Gastrocnemius medialis (tissue), 4 donors: Measurements from ENCODE around the gene C1orf210.

Source experiments
- CTCF ChIP-seq, 5 experiments: fragments of 450-650 bp in 3 of 5; fragments of 200-600 bp in 2 of 5; sonication (generic) in 2 of 5; IDR thresholded peaks in 4 of 5; conservative IDR thresholded peaks in 1 of 5; 1 replicate in 4 of 5; 2 replicates in 1 of 5; pipeline ENCODE4 v1.5.1; 2016 to 2019; ENCODE audit warnings: antibody characterized with exemption in 5 of 5, mild to moderate bottlenecking in 3 of 5, moderate library complexity in 3 of 5
- POLR2A ChIP-seq, 2 donors: fragments of 450-650 bp; IDR thresholded peaks; one replicate each; pipeline ENCODE4 v1.6.1; 2017; ENCODE audit warnings: antibody characterized with exemption in 2 of 2, mild to moderate bottlenecking in 2 of 2, moderate library complexity in 2 of 2

- TF ChIP-seq POLR2A (IDR thresholded peaks at IDR 0.05), result no peak
- no peak for TF ChIP-seq CTCF (IDR thresholded peaks at IDR 0.05 in 4 of 5, conservative IDR thresholded peaks at IDR 0.05 in 1 of 5)
Observed at GRCh38 chr1:43318831-43319230, 33.5 kb upstream of the C1orf210 start.
